WI38 (cell line): ENCODE measurements around the gene IDUA.

Experiments
- H3K4me3 ChIP-seq: 2 replicates; pipeline ENCODE4 v1.5.1; 2011; ENCODE audit warnings: low read depth, mild to moderate bottlenecking, control low read depth, low read length
- CTCF ChIP-seq: IDR thresholded peaks from 2 replicates; pipeline ENCODE4 v1.5.1; 2012; ENCODE audit warnings: low read depth, mild to moderate bottlenecking, control low read depth, low read length

The IDUA gene

GRCh38 chr4:966266-967112 lies 20.4 kb upstream of the IDUA start:
- no peak overlapping the region for H3K4me3 ChIP-seq
- TF ChIP-seq CTCF = no peak

DNA sequence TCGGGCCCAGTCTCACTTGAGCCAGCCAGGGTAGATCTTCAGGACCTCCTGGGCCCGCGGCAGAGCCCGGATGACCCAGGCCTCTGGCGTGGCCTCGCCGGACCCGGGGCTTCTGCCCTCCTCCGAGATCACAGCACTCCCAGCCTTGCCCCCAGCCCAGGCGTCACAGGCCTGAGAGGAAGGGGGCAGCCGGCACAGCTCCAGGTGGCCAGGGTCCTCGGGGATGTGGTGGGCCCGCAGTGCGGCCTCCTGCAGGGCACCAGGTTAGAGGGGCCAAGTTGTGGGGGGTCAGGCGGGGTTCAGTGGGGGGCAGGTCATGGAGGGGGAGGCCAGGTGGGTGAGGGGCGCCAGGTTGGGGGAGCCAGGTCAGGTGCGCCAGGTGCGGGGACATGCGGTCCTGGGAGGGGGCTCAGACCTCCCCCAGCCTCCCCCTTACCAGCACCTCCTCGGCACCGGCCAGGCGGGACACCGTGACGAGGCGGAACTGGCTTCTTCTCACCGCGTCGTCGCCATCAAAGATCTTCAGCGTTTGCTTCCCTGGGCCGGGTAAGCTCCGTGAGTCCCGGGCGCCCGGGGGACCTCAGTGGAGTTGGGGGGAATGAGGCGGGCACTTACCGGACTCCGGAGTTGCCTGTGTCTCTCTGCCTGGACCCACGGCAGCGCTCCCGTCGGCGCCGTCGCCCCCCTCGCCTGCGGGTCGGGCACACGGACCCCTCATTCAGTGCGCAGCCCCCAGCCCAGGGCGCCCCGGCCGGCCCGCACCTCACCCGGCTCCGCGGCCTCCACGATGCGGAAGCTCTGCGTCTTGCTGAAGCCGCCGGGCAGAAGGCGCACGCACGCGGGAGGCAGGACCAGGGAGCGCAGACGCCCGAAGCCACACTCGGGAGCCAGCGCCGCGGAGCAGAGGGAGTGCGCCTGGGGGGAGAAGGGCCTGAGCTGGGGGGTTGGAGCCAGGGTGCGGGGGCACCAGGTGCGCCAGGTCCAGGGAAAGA lies 19.4 kb upstream of the IDUA start:
- TF ChIP-seq CTCF = no peak
- H3K4me3 ChIP-seq = no peak overlapping the region

GRCh38 chr4:968221-968620 lies 18.6 kb upstream of the IDUA start:
- TF ChIP-seq CTCF = no peak
- no peak overlapping the region for H3K4me3 ChIP-seq

DNA sequence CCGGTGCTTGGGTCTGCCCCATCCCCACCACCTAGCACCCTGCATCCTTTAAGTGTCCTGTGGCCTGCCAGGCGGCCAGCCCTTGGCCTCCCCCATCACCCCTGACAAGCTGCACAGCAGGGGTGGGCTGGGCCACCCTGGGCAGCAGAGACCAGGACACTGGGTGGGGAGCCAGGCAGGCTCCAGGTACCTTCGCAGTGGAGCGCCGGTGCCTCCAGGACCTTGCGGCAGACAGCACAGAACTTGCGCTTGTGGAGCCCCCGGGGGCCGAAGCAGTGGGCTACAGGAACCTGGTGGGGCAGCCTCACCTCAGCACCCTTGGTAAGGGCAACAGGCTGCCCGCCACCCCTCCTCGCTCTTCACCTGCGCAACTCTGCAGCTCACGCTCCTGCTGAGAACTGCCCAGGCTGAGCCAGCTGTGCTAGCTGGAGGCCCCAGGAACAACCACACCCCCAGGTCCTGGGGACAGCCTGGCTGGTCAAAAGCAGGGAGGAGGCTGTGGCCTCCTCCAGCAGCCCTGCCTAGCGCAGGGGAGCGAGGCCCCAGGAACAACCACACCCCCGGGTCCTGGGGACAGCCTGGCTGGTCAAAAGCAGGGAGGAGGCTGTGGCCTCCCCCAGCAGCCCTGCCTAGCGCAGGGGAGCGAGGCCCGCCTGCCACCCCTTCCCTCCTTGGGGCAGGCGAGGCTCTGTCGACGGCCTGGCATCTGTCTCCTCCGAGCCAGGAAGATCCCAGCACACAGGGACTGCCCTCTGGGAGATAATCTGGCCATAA lies 18.0 kb upstream of the IDUA start:
- TF ChIP-seq CTCF = no peak

DNA sequence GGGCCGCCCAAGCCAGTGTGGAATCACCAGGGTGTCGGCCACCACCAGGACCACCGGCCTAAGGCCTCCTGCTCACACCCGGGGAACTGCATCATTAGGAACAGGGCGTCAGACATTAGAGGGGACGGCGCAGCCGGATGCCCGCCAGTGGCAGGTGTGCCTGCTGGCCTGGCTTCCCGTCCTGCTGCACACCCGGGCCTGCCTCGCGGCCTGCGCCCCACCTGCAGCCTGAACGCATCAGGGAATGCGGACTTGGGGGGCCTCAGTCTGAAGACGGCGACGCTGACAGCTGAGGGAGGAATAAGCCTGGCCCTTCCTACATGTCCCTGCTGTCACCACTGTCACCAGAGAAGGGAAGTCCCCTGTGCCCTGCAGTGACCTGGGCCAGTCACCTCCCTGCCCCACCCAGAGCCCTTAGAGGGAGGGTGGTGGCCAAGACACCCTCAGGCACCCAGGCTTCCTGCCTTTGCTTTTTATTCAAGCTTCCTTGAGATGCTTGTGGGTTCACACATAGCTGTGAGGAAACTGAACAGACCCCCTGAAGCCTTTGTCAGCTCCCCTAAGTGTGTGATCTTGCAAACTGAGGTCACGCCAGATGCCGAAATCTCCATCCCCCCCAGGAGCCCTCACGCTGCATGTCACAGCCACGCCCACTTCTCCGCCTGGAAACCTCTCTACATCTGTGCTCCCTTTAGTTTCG lies 16.6 kb upstream of the IDUA start:
- no peak for TF ChIP-seq CTCF
- no peak overlapping the region for H3K4me3 ChIP-seq

More for the DNA sequence above, 18.0 kb upstream of the IDUA start:
- no peak overlapping the region for H3K4me3 ChIP-seq

- TF ChIP-seq CTCF = no peak
- H3K4me3 ChIP-seq = no peak overlapping the region
Observed at GRCh38 chr4:970854-971520, 15.9 kb upstream of the IDUA start.
